Epithelial cell of esophagus (primary cell): Measurements from ENCODE around the gene TIMM44.

Source experiments
- DNase-seq: peaks from one replicate; pipeline ENCODE4 v3.0.0; 2010; ENCODE audit warnings: low read depth
- H3K4me3 ChIP-seq: 2 replicates; pipeline ENCODE4 v1.5.1; 2011; ENCODE audit warnings: mild to moderate bottlenecking, low read length, control low read depth
- CTCF ChIP-seq: IDR thresholded peaks from 2 replicates; pipeline ENCODE4 v1.5.1; 2011; ENCODE audit warnings: low read depth, mild to moderate bottlenecking, low read length, control low read depth, inconsistent platforms; ENCODE audit not compliant: insufficient read depth; ENCODE audit errors: missing control alignments

TIMM44 gene

GRCh38 chr19:7985481-7985911, 42.0 kb upstream of the TIMM44 start:
- no peak for TF ChIP-seq CTCF
- no peak for DNase-seq
- H3K4me3 ChIP-seq, result no peak overlapping the region

GRCh38 chr19:7983995-7984837, 40.8 kb upstream of the TIMM44 start:
- no peak for TF ChIP-seq CTCF
- no peak overlapping the region for H3K4me3 ChIP-seq
- peak; percentile 34 for DNase-seq

- no peak overlapping the region for H3K4me3 ChIP-seq
- no peak for TF ChIP-seq CTCF
- DNase-seq, result no peak
Measured at GRCh38 chr19:7983286-7983950, 40.0 kb upstream of the TIMM44 start.

- no peak overlapping the region for H3K4me3 ChIP-seq
- no peak for TF ChIP-seq CTCF
Measured at GRCh38 chr19:7982651-7983099, 39.2 kb upstream of the TIMM44 start.

GRCh38 chr19:7982103-7982502, 38.6 kb upstream of the TIMM44 start:
- no peak overlapping the region for H3K4me3 ChIP-seq
- TF ChIP-seq CTCF, result no peak
- DNase-seq, result no peak

More at GRCh38 chr19:7982651-7983099, 39.2 kb upstream of the TIMM44 start:
- DNase-seq, result peak; percentile 28

GRCh38 chr19:7981661-7982060, 38.2 kb upstream of the TIMM44 start:
- TF ChIP-seq CTCF, result no peak
- DNase-seq, result no peak
- H3K4me3 ChIP-seq, result no peak overlapping the region
